HEK293 (cell line): ENCODE measurements around the gene GNPTAB.

Source experiments
- ELK4 ChIP-seq: IDR thresholded peaks from 2 replicates; pipeline ENCODE4 v1.6.1; 2011; ENCODE audit warnings: mild to moderate bottlenecking, low read depth, low read length, borderline replicate concordance
- GLIS1 ChIP-seq: fragments of 450-650 bp; formaldehyde crosslinking; IDR thresholded peaks from 2 replicates; pipeline ENCODE4 v1.5.1; 2016; ENCODE audit warnings: missing biosample characterization, missing genetic modification characterization
- GLIS2 ChIP-seq: fragments of 450-650 bp; formaldehyde crosslinking; IDR thresholded peaks from 2 replicates; pipeline ENCODE4 v1.5.1; 2016; ENCODE audit warnings: missing biosample characterization, missing genetic modification characterization
- KLF8 ChIP-seq: fragments of 450-650 bp; formaldehyde crosslinking; IDR thresholded peaks from 2 replicates; pipeline ENCODE4 v1.5.1; 2016; ENCODE audit warnings: missing biosample characterization, missing genetic modification characterization
- PRDM6 ChIP-seq: fragments of 450-650 bp; formaldehyde crosslinking; IDR thresholded peaks from 2 replicates; pipeline ENCODE4 v1.5.1; 2017; ENCODE audit warnings: missing biosample characterization, missing genetic modification characterization
- REPIN1 ChIP-seq: fragments of 450-650 bp; formaldehyde crosslinking; IDR thresholded peaks from 2 replicates; pipeline ENCODE4 v1.5.1; 2017; ENCODE audit warnings: missing biosample characterization, missing genetic modification characterization, low read depth
- ZFP3 ChIP-seq: fragments of 450-650 bp; formaldehyde crosslinking; IDR thresholded peaks from 2 replicates; pipeline ENCODE4 v1.5.1; 2016; ENCODE audit warnings: low read depth, missing biosample characterization, missing genetic modification characterization
- ZFP69B ChIP-seq: fragments of 450-650 bp; formaldehyde crosslinking; IDR thresholded peaks from 2 replicates; pipeline ENCODE4 v1.5.1; 2016; ENCODE audit warnings: missing biosample characterization, missing genetic modification characterization
- ZNF10 ChIP-seq: fragments of 450-650 bp; formaldehyde crosslinking; IDR thresholded peaks from 2 replicates; pipeline ENCODE4 v1.5.1; 2017; ENCODE audit warnings: missing biosample characterization, missing genetic modification characterization
- ZNF16 ChIP-seq: fragments of 450-650 bp; formaldehyde crosslinking; IDR thresholded peaks from 2 replicates; pipeline ENCODE4 v1.5.1; 2016; ENCODE audit warnings: low read depth, missing biosample characterization, missing genetic modification characterization
- ZNF211 ChIP-seq: fragments of 450-650 bp; formaldehyde crosslinking; IDR thresholded peaks from 2 replicates; pipeline ENCODE4 v1.5.1; 2016; ENCODE audit warnings: low read depth, missing biosample characterization, missing genetic modification characterization
- ZNF302 ChIP-seq: fragments of 450-650 bp; formaldehyde crosslinking; IDR thresholded peaks from 2 replicates; pipeline ENCODE4 v1.5.1; 2016; ENCODE audit warnings: missing biosample characterization, missing genetic modification characterization, low read depth
- ZNF354C ChIP-seq: fragments of 450-650 bp; formaldehyde crosslinking; IDR thresholded peaks from 2 replicates; pipeline ENCODE4 v1.5.1; 2016; ENCODE audit warnings: missing biosample characterization, missing genetic modification characterization, low read depth, borderline replicate concordance
- ZNF433 ChIP-seq: fragments of 450-650 bp; formaldehyde crosslinking; IDR thresholded peaks from 2 replicates; pipeline ENCODE4 v1.5.1; 2016; ENCODE audit warnings: missing biosample characterization, missing genetic modification characterization, low read depth
- ZNF449 ChIP-seq: fragments of 450-650 bp; formaldehyde crosslinking; IDR thresholded peaks from 2 replicates; pipeline ENCODE4 v1.5.1; 2017; ENCODE audit warnings: missing biosample characterization, mild to moderate bottlenecking, missing genetic modification characterization, moderate library complexity
- ZNF473 ChIP-seq: fragments of 450-650 bp; formaldehyde crosslinking; IDR thresholded peaks from 2 replicates; pipeline ENCODE4 v1.5.1; 2017; ENCODE audit warnings: missing biosample characterization, missing genetic modification characterization
- ZNF510 ChIP-seq: fragments of 450-650 bp; formaldehyde crosslinking; IDR thresholded peaks from 2 replicates; pipeline ENCODE4 v1.5.1; 2018; ENCODE audit warnings: mild to moderate bottlenecking, missing genetic modification characterization, missing biosample characterization; ENCODE audit not compliant: insufficient replicate concordance
- ZNF544 ChIP-seq: fragments of 450-650 bp; formaldehyde crosslinking; IDR thresholded peaks from 2 replicates; pipeline ENCODE4 v1.5.0; 2017; ENCODE audit warnings: missing biosample characterization, missing genetic modification characterization
- ZNF571 ChIP-seq: fragments of 450-650 bp; formaldehyde crosslinking; IDR thresholded peaks from 2 replicates; pipeline ENCODE4 v1.5.0; 2017; ENCODE audit warnings: missing biosample characterization, missing genetic modification characterization
- ZNF623 ChIP-seq: fragments of 450-650 bp; formaldehyde crosslinking; IDR thresholded peaks from 2 replicates; pipeline ENCODE4 v1.5.1; 2016; ENCODE audit warnings: missing biosample characterization, missing genetic modification characterization
- ZNF768 ChIP-seq: fragments of 450-650 bp; formaldehyde crosslinking; IDR thresholded peaks from 2 replicates; pipeline ENCODE4 v1.5.1; 2018; ENCODE audit warnings: missing biosample characterization, mild to moderate bottlenecking, missing genetic modification characterization
- TF ChIP-seq, protein P1 (sequence below): fragments of 450-650 bp; formaldehyde crosslinking; IDR thresholded peaks from 2 replicates; pipeline ENCODE4 v1.5.1; 2016; ENCODE audit warnings: missing biosample characterization, missing genetic modification characterization
- TF ChIP-seq, protein P2 (sequence below): fragments of 450-650 bp; formaldehyde crosslinking; IDR thresholded peaks from 2 replicates; pipeline ENCODE4 v1.5.1; 2017; ENCODE audit warnings: missing biosample characterization, missing genetic modification characterization
- TF ChIP-seq, protein P3 (sequence below): fragments of 450-650 bp; formaldehyde crosslinking; conservative IDR thresholded peaks from 2 replicates; pipeline ENCODE4 v1.5.1; 2016; ENCODE audit warnings: low read depth, missing biosample characterization, missing genetic modification characterization

GNPTAB gene

GRCh38 chr12:101830367-101831325 is at the start of gene GNPTAB (continued):
- TF ChIP-seq, protein P1, sequence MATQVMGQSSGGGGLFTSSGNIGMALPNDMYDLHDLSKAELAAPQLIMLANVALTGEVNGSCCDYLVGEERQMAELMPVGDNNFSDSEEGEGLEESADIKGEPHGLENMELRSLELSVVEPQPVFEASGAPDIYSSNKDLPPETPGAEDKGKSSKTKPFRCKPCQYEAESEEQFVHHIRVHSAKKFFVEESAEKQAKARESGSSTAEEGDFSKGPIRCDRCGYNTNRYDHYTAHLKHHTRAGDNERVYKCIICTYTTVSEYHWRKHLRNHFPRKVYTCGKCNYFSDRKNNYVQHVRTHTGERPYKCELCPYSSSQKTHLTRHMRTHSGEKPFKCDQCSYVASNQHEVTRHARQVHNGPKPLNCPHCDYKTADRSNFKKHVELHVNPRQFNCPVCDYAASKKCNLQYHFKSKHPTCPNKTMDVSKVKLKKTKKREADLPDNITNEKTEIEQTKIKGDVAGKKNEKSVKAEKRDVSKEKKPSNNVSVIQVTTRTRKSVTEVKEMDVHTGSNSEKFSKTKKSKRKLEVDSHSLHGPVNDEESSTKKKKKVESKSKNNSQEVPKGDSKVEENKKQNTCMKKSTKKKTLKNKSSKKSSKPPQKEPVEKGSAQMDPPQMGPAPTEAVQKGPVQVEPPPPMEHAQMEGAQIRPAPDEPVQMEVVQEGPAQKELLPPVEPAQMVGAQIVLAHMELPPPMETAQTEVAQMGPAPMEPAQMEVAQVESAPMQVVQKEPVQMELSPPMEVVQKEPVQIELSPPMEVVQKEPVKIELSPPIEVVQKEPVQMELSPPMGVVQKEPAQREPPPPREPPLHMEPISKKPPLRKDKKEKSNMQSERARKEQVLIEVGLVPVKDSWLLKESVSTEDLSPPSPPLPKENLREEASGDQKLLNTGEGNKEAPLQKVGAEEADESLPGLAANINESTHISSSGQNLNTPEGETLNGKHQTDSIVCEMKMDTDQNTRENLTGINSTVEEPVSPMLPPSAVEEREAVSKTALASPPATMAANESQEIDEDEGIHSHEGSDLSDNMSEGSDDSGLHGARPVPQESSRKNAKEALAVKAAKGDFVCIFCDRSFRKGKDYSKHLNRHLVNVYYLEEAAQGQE, result no peak
- TF ChIP-seq ZNF623 (tag by site-specific recombination), result no peak
- no peak for TF ChIP-seq PRDM6 (tag by site-specific recombination)
- TF ChIP-seq ZNF473 (tag by site-specific recombination), result no peak
- TF ChIP-seq ZFP69B (tag by site-specific recombination), result no peak
- peak; percentile 43 for TF ChIP-seq KLF8 (tag by site-specific recombination)
- no peak for TF ChIP-seq ZFP3 (tag by site-specific recombination)
- TF ChIP-seq, protein P2, sequence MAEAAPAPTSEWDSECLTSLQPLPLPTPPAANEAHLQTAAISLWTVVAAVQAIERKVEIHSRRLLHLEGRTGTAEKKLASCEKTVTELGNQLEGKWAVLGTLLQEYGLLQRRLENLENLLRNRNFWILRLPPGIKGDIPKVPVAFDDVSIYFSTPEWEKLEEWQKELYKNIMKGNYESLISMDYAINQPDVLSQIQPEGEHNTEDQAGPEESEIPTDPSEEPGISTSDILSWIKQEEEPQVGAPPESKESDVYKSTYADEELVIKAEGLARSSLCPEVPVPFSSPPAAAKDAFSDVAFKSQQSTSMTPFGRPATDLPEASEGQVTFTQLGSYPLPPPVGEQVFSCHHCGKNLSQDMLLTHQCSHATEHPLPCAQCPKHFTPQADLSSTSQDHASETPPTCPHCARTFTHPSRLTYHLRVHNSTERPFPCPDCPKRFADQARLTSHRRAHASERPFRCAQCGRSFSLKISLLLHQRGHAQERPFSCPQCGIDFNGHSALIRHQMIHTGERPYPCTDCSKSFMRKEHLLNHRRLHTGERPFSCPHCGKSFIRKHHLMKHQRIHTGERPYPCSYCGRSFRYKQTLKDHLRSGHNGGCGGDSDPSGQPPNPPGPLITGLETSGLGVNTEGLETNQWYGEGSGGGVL (tag by site-specific recombination), result no peak
- TF ChIP-seq ELK4, result no peak
- TF ChIP-seq ZNF211, result no peak
- TF ChIP-seq ZNF544 (tag by site-specific recombination), result no peak
- TF ChIP-seq ZNF433 (tag by site-specific recombination), result no peak
- TF ChIP-seq ZNF510, result no peak
- no peak for TF ChIP-seq ZNF16 (tag by site-specific recombination)
- TF ChIP-seq ZNF10 (tag by site-specific recombination), result no peak
- no peak for TF ChIP-seq ZNF302 (tag by site-specific recombination)
- peak; percentile 81 for TF ChIP-seq GLIS1 (tag by site-specific recombination)
- TF ChIP-seq REPIN1 (tag by site-specific recombination), result no peak
- TF ChIP-seq GLIS2, result peak; percentile 34; the same call in 1 of the 2 replicates
- TF ChIP-seq, protein P3, sequence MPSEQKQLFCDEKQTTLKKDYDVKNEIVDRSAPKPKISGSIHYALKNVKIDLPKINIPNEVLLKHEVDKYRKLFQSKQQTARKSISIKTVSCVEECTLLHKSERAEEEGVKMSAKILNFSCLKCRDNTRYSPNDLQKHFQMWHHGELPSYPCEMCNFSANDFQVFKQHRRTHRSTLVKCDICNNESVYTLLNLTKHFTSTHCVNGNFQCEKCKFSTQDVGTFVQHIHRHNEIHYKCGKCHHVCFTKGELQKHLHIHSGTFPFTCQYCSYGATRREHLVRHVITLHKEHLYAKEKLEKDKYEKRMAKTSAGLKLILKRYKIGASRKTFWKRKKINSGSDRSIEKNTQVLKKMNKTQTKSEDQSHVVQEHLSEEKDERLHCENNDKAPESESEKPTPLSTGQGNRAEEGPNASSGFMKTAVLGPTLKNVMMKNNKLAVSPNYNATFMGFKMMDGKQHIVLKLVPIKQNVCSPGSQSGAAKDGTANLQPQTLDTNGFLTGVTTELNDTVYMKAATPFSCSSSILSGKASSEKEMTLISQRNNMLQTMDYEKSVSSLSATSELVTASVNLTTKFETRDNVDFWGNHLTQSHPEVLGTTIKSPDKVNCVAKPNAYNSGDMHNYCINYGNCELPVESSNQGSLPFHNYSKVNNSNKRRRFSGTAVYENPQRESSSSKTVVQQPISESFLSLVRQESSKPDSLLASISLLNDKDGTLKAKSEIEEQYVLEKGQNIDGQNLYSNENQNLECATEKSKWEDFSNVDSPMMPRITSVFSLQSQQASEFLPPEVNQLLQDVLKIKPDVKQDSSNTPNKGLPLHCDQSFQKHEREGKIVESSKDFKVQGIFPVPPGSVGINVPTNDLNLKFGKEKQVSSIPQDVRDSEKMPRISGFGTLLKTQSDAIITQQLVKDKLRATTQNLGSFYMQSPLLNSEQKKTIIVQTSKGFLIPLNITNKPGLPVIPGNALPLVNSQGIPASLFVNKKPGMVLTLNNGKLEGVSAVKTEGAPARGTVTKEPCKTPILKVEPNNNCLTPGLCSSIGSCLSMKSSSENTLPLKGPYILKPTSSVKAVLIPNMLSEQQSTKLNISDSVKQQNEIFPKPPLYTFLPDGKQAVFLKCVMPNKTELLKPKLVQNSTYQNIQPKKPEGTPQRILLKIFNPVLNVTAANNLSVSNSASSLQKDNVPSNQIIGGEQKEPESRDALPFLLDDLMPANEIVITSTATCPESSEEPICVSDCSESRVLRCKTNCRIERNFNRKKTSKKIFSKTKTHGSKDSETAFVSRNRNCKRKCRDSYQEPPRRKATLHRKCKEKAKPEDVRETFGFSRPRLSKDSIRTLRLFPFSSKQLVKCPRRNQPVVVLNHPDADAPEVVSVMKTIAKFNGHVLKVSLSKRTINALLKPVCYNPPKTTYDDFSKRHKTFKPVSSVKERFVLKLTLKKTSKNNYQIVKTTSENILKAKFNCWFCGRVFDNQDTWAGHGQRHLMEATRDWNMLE (tag by site-specific recombination), result no peak
- no peak for TF ChIP-seq ZNF354C (tag by site-specific recombination)
- TF ChIP-seq ZNF571 (tag by site-specific recombination), result no peak
- peak; percentile 62; the same call in 1 of the 2 replicates for TF ChIP-seq ZNF449 (tag by site-specific recombination)
- TF ChIP-seq ZNF768 (tag by site-specific recombination), result no peak
